ENCODE data around the gene MCTP1. TPM values are rescaled to one million over a fixed set of nuclear protein-coding genes. Genes with fewer than 3 reads are reported as not detected.

The MCTP1 gene
- total and polyA plus RNA-seq, 5 donors: 0.84 to 5.7 (median 4.7) TPM

GRCh38 chr5:94901191-94901979 lies 383.5 kb downstream of the MCTP1 start:
- Histone ChIP-seq H3K9me3 (ENCODE audit: control insufficient read depth, low read length) (no peaks in the 10 kb centered on the region), H3K4me1 (ENCODE audit: control insufficient read depth, insufficient read depth, low read length) (no peaks in the 10 kb centered on the region), H3K27ac (ENCODE audit: low read length) (no peak overlapping the region), H3K4me3 (ENCODE audit: low read length) (no peak overlapping the region), H3K27me3 (ENCODE audit: control insufficient read depth, insufficient read depth) (no peaks in the 10 kb centered on the region)
- 62% methylated on average over 5 of the region's 5 CpGs for WGBS
- intact Hi-C loops (cut with DNase I): no loop called here
- no peak for ATAC-seq
- no peak for DNase-seq

- ATAC-seq (no peak), DNase-seq (no peak)
- Histone ChIP-seq H3K4me3 (ENCODE audit: low read length) (no peak overlapping the region), H3K9me3 (ENCODE audit: control insufficient read depth, low read length) (no peaks in the 10 kb centered on the region), H3K27ac (ENCODE audit: low read length) (no peak overlapping the region), H3K4me1 (ENCODE audit: control insufficient read depth, insufficient read depth, low read length) (no peaks in the 10 kb centered on the region), H3K27me3 (ENCODE audit: control insufficient read depth, insufficient read depth) (no peaks in the 10 kb centered on the region)
- 74% methylated on average over 3 of the region's 3 CpGs for WGBS
- intact Hi-C loops (cut with DNase I): no loop called here
Observed at GRCh38 chr5:94900006-94900505, 384.8 kb downstream of the MCTP1 start.

GRCh38 chr5:94893412-94894135 lies 391.3 kb downstream of the MCTP1 start:
- 34% methylated on average over 5 of the region's 5 CpGs for WGBS
- no peaks in the 10 kb centered on the region for H3K27me3 ChIP-seq (ENCODE audit: control insufficient read depth, insufficient read depth)
- ATAC-seq: no peak

GRCh38 chr5:94891972-94892371 lies 392.9 kb downstream of the MCTP1 start:
- Histone ChIP-seq H3K27me3 (ENCODE audit: control insufficient read depth, insufficient read depth) (no peaks in the 10 kb centered on the region), H3K4me1 (ENCODE audit: control insufficient read depth, insufficient read depth, low read length) (no peaks in the 10 kb centered on the region), H3K27ac (ENCODE audit: low read length) (no peak overlapping the region), H3K4me3 (ENCODE audit: low read length) (no peak overlapping the region), H3K9me3 (ENCODE audit: control insufficient read depth, low read length) (no peaks in the 10 kb centered on the region)
- no peak for ATAC-seq
- DNase-seq: no peak
- 90% methylated on average over 9 of the region's 9 CpGs for WGBS
- intact Hi-C loops (cut with DNase I): no loop called here

More at GRCh38 chr5:94893412-94894135, 391.3 kb downstream of the MCTP1 start:
- no peak for DNase-seq
- no peaks in the 10 kb centered on the region for H3K4me1 ChIP-seq (ENCODE audit: control insufficient read depth, insufficient read depth, low read length)
- no peaks in the 10 kb centered on the region for H3K9me3 ChIP-seq (ENCODE audit: control insufficient read depth, low read length)
- no peak overlapping the region for H3K4me3 ChIP-seq (ENCODE audit: low read length)
- H3K27ac ChIP-seq (ENCODE audit: low read length): no peak overlapping the region
- intact Hi-C loops (cut with DNase I): no loop called here

DNA sequence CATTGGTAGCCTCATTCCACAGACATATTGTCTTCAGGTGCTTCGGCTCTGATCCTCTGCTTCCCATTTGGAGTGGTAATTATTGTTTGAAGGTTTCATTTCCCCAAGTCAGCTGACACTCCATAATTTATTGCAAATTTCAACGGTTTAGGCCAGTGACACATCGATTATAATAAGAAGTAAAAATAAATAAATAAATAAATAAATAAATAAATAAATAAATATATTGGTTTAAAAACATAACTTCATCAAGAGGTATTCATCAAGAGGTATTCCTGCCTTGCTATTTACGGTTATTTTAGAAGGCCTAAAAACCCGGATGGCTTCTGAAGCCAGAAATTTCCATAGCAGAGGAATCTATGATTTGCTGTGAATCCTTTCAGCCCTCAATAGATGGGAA lies 393.3 kb downstream of the MCTP1 start:
- intact Hi-C loops (cut with DNase I): no loop called here
- ATAC-seq (no peak), DNase-seq (no peak)
- Histone ChIP-seq H3K4me1 (ENCODE audit: control insufficient read depth, insufficient read depth, low read length) (no peaks in the 10 kb centered on the region), H3K9me3 (ENCODE audit: control insufficient read depth, low read length) (no peaks in the 10 kb centered on the region), H3K27ac (ENCODE audit: low read length) (no peak overlapping the region), H3K4me3 (ENCODE audit: low read length) (no peak overlapping the region), H3K27me3 (ENCODE audit: control insufficient read depth, insufficient read depth) (no peaks in the 10 kb centered on the region)
- WGBS: 93% methylated on average over 5 of the region's 5 CpGs

DNA sequence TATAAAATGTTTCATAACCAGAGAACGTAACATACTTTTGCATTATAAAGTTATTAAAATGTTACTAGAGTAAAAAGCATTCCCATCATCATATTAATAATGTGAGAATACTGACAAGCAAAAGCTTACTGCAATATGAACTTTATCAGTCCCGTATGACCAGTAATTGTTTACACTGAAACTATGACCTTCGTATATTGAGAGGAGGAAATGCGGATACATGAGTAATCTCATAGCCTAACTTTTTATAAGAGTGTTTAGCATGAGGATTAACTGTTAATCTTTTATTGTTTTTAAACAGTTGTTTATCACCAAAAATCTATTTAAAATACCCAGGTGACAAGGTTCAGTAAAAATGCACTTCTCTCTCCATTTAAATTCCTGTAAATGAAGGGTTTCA lies 394.0 kb downstream of the MCTP1 start:
- H3K27me3 ChIP-seq (ENCODE audit: control insufficient read depth, insufficient read depth): no peaks in the 10 kb centered on the region
- H3K27ac ChIP-seq (ENCODE audit: low read length): no peak overlapping the region
- ATAC-seq (no peak), DNase-seq (no peak)
- no peaks in the 10 kb centered on the region for H3K9me3 ChIP-seq (ENCODE audit: control insufficient read depth, low read length)
- no peaks in the 10 kb centered on the region for H3K4me1 ChIP-seq (ENCODE audit: control insufficient read depth, insufficient read depth, low read length)
- 76% methylated on average over 4 of the region's 4 CpGs for WGBS
- no peak overlapping the region for H3K4me3 ChIP-seq (ENCODE audit: low read length)
- intact Hi-C loops (cut with DNase I): no loop called here

- H3K4me1 ChIP-seq (ENCODE audit: control insufficient read depth, insufficient read depth, low read length): no peaks in the 10 kb centered on the region
- H3K4me3 ChIP-seq (ENCODE audit: low read length): no peak overlapping the region
- H3K27me3 ChIP-seq (ENCODE audit: control insufficient read depth, insufficient read depth): no peaks in the 10 kb centered on the region
- ATAC-seq (no peak), DNase-seq (no peak)
- no peak overlapping the region for H3K27ac ChIP-seq (ENCODE audit: low read length)
- intact Hi-C loops (cut with DNase I): no loop called here
- H3K9me3 ChIP-seq (ENCODE audit: control insufficient read depth, low read length): no peaks in the 10 kb centered on the region
- 78% methylated on average over 3 of the region's 3 CpGs for WGBS
Observed at GRCh38 chr5:94888674-94889073, 396.2 kb downstream of the MCTP1 start.

- no peaks in the 10 kb centered on the region for H3K27me3 ChIP-seq (ENCODE audit: control insufficient read depth, insufficient read depth)
- 82% methylated on average over 2 of the region's 2 CpGs for WGBS
- H3K4me1 ChIP-seq (ENCODE audit: control insufficient read depth, insufficient read depth, low read length): no peaks in the 10 kb centered on the region
- H3K4me3 ChIP-seq (ENCODE audit: low read length): no peak overlapping the region
- DNase-seq (no peak), ATAC-seq (no peak)
- H3K9me3 ChIP-seq (ENCODE audit: control insufficient read depth, low read length): no peaks in the 10 kb centered on the region
- H3K27ac ChIP-seq (ENCODE audit: low read length): no peak overlapping the region
- intact Hi-C loops (cut with DNase I): no loop called here
Observed at GRCh38 chr5:94885931-94886330, 399.0 kb downstream of the MCTP1 start.

GRCh38 chr5:94884311-94884710 lies 400.6 kb downstream of the MCTP1 start:
- H3K27ac ChIP-seq (ENCODE audit: low read length): no peak overlapping the region
- intact Hi-C loops (cut with DNase I): no loop called here
- DNase-seq: peak; percentile 38 to 49 (median 47)
- peak; percentile 75 to 94 for ATAC-seq
- WGBS: 23% methylated on average over 9 of the region's 9 CpGs
- no peaks in the 10 kb centered on the region for H3K27me3 ChIP-seq (ENCODE audit: control insufficient read depth, insufficient read depth)
- H3K4me1 ChIP-seq (ENCODE audit: control insufficient read depth, insufficient read depth, low read length): no peaks in the 10 kb centered on the region
- H3K4me3 ChIP-seq (ENCODE audit: low read length): no peak overlapping the region
- no peaks in the 10 kb centered on the region for H3K9me3 ChIP-seq (ENCODE audit: control insufficient read depth, low read length)

GRCh38 chr5:94872526-94872925 lies 412.4 kb downstream of the MCTP1 start:
- Histone ChIP-seq H3K4me3 (ENCODE audit: low read length) (no peak overlapping the region), H3K9me3 (ENCODE audit: control insufficient read depth, low read length) (no peaks in the 10 kb centered on the region), H3K27me3 (ENCODE audit: control insufficient read depth, insufficient read depth) (no peaks in the 10 kb centered on the region), H3K27ac (ENCODE audit: low read length) (no peak overlapping the region), H3K4me1 (ENCODE audit: control insufficient read depth, insufficient read depth, low read length) (no peaks in the 10 kb centered on the region)
- no peak for DNase-seq
- 77% methylated on average over 4 of the region's 4 CpGs for WGBS
- no peak for ATAC-seq
- intact Hi-C loops (cut with DNase I): no loop called here

DNA sequence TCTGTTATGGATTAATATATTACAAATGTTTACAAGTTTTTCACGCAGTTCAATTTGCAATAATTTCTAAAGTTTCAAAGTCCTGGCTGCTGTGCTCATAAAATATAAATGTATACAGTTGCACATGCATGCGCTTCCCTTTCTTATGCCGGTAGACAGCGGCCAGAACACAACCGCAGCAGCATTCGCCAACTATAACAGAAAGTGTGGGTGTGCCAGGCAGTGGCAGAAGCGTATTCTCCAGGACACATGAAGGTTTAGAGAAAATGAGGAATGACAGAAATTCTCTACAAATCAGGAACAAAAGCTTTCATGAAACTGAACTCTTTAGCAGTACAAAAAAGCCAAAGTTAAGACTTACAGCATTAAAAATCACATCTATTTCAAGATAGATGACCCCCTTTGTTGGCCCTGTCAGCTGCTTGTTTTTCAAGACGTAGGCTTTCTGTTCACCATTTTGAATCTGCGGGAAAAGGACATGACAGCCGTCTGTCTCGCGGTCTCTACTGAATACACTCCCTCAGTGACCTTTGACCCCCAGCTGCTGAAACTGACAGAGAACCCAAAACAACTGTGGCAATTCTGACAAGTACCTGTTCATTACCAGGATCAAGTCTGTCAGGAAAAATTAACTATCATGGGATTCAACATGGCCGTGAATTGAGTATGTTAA lies 414.2 kb downstream of the MCTP1 start:
- no peak overlapping the region for H3K27ac ChIP-seq (ENCODE audit: low read length)
- intact Hi-C loops (cut with DNase I): no loop called here

More for the DNA sequence above, 414.2 kb downstream of the MCTP1 start:
- 75% methylated on average over 13 of the region's 13 CpGs for WGBS
- no peaks in the 10 kb centered on the region for H3K27me3 ChIP-seq (ENCODE audit: control insufficient read depth, insufficient read depth)
- H3K4me1 ChIP-seq (ENCODE audit: control insufficient read depth, insufficient read depth, low read length): no peaks in the 10 kb centered on the region
- H3K4me3 ChIP-seq (ENCODE audit: low read length): no peak overlapping the region
- DNase-seq (peak in 1 of 3 donors; percentile 26), ATAC-seq (no peak)
- no peaks in the 10 kb centered on the region for H3K9me3 ChIP-seq (ENCODE audit: control insufficient read depth, low read length)
